Measurements from ENCODE around the gene OR52E6.

Gene OR52E6

GRCh38 chr11:5841797-5842196 is at the start of gene OR52E6:
TSS of gene OR52E6 (minus strand) at chr11:5841897. CDS start at chr11:5841897, 0 bp downstream.
- no peak for DNase-seq

DNA sequence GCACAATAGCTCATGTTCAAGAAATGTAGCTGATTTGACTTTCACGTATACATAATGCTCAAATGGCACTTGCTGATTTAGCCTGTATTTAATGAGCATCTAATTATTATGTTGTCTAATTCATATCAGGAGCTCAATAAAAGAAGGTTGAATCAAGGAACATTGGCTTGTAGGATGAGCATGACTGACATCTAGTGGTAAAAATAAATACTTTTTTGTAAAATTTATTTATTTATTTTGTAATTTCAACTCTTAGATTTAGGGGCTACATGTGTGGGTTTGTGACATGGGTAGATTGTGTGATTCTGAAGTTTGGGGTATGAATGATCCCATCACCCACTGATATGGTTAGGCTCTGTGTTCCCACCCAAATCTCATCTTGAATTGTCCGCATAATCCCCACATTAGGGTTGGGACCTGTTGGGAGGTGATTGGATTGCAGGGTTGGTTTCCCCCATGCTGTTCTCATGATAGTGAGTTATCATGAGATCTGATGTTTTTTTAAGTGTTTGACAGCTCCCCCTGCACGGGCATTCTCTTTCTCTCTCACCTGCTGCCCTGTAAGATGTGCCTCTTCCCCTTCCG is 49.6 kb upstream of the OR52E6 start:
- no peak for DNase-seq

- no peak for DNase-seq
Measured at GRCh38 chr11:5887661-5888060, 46.0 kb upstream of the OR52E6 start.

DNA sequence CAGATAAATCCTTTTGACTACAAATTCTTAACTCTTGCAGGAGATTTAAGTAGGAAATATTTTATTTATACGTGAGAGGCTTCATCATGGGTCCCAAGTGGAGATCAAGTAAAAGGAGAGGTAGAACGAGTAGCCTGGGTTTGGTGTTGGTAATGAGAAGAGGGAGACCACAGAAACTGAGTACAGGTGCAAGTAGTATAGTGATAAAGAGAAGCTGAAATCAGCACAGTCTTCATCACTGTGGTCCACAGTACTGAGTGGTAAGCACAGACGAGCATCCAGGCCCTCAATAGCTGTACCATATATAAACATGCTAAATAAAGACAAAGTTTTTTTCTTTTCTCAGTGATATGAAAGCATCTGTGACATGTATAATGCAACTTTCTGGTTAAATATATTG is 45.5 kb upstream of the OR52E6 start:
- no peak for DNase-seq

DNA sequence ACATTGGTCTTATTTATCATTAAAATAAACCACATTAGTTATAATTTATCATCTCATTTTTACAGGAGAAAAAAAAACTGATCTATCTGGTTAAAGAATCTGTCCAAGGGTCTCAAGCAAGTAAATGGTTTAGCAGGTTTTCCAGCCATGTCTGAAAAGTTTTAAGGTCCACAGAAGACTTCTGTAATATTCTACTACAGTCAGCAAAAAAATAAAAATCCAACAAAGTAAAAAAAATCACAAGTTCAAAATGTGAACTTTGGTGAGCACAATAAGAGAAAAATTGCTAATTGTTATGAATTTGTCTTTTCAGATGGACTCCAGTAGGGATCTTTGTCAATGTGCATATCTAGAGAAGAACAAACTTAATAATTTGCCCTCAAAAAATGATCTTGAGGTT is 40.1 kb upstream of the OR52E6 start:
- no peak for DNase-seq

GRCh38 chr11:5880329-5880728 is 38.6 kb upstream of the OR52E6 start, which contains the start of gene OR52E4:
TSS of gene OR52E4 (plus strand) at chr11:5880629. CDS start at chr11:5884293, 3,664 bp downstream.
- no peak for DNase-seq

DNA sequence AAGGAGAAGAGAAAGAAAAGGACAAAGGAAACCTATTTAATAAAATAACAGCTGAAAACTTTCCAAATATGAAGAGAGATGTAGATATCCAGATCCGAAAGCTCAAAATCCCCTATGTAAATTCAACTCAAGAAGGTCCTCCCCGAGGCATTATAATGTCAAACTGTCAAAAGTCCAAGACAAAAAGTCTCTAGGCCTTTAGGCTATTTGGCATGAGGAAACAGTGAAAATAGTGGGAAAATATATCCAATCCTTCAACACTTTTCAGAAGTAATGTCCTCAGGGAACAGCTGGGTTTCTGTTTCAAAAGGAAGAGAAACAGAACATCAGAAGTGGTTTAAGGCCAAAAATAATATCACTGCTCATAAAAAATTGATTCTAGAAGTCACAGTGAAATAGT is 36.9 kb upstream of the OR52E6 start:
- DNase-seq = no peak

GRCh38 chr11:5865826-5866225 is 24.1 kb upstream of the OR52E6 start:
- no peak for DNase-seq

- DNase-seq = no peak
Measured at GRCh38 chr11:5857590-5857989, 15.9 kb upstream of the OR52E6 start, which contains the start of gene OR52E8. TSS of gene OR52E8 (minus strand) at chr11:5857690. CDS start at chr11:5857690, 0 bp downstream.

GRCh38 chr11:5851002-5851401 is 9.3 kb upstream of the OR52E6 start:
- DNase-seq = no peak

DNA sequence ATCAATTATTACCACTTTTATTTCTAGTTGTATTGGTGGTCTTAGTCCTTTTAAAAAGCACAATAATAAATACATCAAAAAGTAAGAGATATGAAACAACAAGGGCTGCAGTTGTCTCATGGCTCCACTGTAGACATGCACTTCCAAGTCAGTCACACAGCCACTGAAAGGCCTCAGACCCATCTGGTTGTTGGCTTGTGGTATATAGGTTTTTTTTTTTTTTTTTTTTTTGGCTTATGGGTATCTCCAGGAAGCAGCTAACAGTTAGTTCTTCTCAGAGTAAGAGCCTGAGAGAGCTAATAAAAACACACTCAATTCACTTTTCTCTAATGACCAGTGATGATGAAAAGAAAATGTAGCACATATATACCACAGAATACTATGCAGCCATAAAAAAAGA is 6.0 kb upstream of the OR52E6 start:
- DNase-seq = no peak

DNA sequence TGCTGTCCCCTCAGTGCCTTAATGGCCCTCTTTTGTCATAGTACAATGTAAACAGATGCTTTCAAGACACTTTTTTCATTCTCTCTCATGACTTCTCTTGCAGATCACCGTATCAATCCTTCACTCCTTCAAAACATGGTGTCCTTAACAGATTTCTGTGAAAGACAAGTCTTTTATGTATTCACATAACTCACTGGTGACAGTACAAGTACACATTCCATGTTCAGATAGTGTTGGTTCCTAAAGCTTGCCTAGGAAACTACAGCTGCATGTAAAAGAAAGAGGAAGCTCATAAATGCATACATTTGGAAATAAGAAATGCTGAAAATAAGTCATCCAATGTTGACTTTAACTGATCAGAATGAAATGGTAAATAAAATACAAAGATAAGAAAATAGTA is 5.0 kb upstream of the OR52E6 start:
- DNase-seq = no peak

DNA sequence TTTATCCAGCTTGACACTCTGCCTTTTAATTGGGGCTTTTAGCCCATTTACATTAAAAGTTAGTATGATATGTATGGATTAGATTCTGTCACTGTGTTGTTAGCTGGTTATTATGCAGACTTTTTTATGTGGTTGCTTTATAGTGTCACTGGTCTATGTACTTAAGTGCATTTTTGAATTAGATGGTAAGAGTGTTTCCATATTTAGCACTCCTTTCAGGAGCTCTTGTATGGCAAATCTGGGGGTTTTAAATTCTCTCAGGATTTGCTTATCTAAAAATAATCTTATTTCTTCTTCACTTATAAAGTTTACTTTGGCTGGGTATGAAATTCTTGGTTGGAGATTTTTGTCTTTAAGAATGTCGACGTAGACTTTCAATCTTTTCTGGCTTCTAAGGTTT is 4.0 kb downstream of the OR52E6 start:
- DNase-seq = no peak

DNA sequence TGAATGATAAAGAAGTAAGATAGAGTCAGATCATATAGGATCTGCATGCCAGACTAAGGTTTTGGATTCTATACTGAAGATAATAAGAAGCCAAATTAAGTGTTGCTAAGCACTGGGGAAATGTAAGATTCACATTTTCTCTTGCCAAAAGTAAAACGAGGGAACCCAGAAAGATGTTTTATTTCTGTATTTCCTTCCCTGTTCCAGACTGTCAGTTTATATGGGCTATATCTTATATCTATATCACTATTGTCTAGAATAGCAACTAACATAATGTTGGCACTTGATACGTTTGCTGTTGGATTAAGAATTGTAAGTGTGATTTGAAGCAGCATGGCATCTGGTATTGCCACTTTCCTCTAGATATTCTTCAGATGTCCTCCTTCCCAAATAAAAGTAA is 8.3 kb downstream of the OR52E6 start:
- DNase-seq = no peak

GRCh38 chr11:5831196-5831829 is 10.4 kb downstream of the OR52E6 start:
- no peak for DNase-seq

GRCh38 chr11:5818245-5818886 is 23.3 kb downstream of the OR52E6 start:
- peak; percentile 11 for DNase-seq

DNA sequence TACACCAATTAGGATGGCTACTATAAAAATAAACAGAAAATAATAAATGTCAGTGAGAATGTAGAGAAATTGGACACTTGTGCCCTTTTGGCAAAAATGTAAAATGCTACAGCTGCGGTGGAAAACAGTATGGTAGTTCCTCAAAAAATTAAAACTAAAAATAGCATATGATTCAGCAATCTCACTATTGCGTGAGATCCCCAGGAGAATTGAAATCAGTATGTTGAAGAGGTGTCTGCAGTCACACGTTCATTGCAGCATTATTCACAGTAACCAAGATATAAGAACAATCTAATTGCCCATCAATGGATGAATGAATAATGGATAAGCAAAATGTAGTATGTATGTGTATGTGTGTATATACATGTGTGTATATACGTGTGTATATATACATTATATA is 26.2 kb downstream of the OR52E6 start:
- DNase-seq = no peak

DNA sequence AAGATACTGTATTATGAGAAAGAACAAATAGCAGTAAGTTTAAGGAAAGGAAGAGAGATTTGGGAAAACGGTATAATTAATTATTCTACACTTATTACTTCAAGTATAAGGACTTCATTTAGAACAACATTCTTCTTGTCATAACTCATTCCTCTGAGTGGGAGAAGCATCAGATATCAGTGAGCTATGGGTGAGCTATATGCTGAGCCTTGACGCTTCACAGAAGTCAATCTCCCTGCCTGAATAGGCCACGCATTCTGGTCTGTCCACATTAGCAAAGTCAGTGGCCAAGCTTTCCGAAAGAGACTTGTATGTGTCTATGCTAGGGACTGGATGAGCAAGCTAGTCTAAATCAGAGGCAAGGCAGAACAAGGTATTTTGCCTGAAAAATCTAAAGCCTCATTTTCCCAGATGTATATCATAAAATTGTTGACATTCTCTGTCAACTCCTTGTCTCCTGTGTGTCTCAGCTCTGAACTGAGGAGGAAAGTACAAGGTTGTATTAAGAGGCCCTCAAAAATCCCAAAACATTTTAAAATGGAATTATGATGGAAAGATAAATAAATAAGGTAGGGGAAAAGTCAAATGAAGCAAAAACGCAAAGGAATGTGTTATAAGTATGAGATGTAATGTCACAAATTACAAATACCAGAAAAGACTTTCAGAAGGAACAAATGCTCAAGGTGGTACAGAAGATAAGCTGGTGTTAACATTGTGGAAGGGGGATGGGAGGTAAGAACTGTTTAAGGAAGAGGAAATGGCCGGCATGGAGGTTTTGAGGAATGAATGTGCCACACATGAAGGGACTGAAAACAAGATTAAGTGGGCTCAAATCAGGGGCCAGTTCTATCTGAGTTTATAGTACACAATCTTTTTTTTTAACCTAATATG is 31.5 kb downstream of the OR52E6 start:
- no peak for DNase-seq

GRCh38 chr11:5809122-5809519 is 32.6 kb downstream of the OR52E6 start:
- DNase-seq = peak; percentile 9

DNA sequence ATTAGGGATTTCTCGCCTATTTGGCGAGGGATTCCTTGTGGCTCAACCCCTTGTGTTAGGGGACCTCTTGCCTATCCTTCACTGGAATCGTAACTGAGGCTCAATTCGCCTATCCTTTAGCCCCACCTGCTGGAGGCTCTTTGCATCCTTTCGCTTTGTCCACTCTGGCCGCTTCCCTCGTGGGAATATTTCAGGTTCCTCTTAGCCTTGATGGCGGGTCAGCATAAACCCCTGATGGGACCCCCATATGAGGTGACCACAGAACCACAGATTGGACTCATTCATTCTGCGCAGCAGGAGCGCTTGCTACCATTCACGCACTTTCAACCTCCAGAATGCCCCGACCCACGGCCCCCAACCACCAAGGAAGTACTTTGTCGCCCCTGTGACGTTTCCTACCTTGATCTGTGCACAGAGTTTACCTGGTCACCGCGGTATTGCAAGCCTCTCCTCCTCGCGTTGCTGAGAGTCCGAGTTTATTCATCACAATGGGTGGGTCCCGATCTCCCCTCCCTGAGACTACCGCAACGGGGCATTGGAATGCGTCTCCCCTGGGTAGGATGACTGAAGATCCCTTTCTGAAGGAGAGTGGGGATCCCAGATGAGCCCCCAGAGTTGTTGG is 33.1 kb downstream of the OR52E6 start, which contains the start of gene OR52N2:
OR52N2 (plus strand) TSS at position 425 of the 622 bp plus-strand sequence. CDS start 11,412 bp downstream, outside the sequence.
- DNase-seq = peak; percentile 77

- no peak for DNase-seq
Measured at GRCh38 chr11:5807580-5807979, 34.1 kb downstream of the OR52E6 start.

- DNase-seq = no peak
Measured at GRCh38 chr11:5803982-5804381, 37.7 kb downstream of the OR52E6 start.

DNA sequence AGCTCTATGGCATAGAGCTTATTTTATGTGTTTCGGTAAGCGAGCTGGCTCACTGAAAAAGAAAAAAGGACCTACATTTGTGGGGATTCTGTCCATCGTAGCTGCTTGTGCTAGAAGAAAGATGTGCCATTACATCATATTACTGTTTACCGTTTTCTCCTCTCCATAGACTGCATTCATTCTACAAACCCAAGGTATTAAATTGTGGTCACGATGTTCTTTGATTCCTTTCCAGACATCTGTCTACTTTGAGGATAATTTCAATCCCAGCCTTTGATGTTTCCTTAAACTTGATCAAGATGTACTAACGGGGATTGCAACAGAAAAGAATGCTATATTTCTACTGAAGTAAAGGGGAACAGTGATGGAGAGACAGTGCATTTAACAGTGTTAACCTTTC is 45.2 kb downstream of the OR52E6 start:
- no peak for DNase-seq

Measured in CD4-positive, alpha-beta T cell treated with Interleukin-10 for 1 hour (primary cell).